NCI-H2196 (cell line): ENCODE results near the gene DGKH.

Source experiments
- DNase-seq: peaks from one replicate; lab custom pipeline; 2025; ENCODE audit not compliant: unreplicated experiment; lab: John Stamatoyannopoulos, UW

Gene DGKH

DNA sequence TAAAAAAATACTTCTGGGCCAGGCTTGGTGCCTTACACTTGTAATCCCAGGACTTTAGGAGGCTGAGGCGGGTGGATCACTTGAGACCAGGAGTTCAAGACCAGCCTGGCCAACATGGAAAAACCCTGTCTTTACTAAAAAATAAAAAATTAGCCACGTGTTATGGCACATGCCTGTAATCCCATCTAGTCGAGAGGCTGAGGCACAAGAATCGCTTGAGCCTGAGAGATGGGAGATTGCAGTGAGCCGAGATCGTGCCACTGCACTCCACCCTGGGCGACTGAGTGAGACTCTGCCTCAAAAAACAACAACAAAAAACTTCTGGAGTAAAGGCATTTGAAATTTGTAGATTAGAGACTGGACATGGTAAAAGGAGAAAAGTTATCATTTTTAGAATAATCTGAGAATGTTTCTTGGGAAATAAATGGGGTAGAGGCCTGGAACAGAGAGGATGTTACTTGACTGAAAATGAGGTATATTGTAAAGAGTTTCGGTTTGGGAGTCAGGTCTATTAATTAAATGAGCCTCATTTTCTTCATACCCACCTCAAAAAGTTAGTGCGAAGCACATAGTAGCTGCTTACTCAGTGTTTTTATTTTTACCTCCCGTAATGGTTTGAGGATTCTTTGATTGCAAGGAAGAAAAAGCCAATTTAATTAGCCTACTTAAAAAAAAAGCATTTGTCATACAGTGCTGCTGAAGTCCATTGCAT lies 226.1 kb downstream of the DGKH start:
- DNase-seq, result no peak

DNA sequence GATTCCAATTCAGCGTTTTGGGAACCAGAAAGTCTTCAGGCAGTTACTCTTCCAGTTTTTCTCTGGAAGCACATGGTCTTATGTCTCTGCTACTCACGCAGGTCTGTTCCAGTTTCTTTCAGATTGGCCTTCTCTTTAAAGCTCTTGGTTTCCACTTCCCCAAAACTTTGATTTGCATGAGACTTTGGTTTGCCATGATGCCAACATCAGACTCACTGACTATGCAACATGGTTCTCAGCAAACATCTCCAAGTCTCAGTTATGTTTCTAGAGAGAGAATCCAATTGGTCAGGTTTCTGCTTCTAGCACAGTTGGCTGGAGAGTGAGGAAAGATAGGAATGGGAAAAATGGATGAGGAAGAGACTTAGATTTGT lies 226.6 kb downstream of the DGKH start:
- DNase-seq, result no peak

DNA sequence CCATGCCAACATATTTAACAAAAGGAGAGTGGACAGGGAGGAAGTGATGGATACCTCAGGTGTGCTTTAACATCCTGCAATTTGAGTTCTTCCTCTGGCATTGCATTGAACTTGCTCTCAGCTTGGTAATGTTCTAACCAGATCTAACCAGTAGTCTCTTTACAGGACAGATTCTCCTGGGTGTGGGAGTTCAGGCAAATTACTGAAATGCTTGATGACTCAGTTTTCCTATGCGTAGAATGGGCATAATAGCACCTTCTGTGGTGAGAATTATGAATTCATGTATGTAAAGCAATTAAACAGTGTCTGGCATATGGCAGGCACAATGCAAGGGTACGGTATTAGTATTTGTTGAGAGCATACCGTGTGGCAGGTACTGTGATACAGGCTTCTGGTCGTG lies 227.1 kb downstream of the DGKH start:
- DNase-seq, result no peak

DNA sequence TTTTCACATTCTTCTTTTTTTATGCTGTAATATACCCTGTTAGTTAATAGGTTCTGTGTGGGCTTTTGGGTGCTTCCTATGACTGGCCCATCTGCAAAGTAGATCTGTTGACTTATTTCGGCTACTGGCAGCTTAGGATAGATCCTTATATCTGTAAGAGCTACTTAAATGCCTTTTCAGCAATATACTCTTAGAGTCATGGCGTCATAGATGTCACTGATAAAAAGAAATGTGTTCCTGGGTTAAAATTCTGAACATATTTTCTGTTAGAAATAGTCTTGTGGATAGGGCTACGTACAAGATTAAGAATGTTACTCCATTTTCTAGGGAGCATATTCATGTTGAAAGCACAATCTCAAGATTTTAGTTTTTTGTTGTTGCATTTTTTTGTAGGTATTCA lies 228.2 kb downstream of the DGKH start:
- no peak for DNase-seq

DNA sequence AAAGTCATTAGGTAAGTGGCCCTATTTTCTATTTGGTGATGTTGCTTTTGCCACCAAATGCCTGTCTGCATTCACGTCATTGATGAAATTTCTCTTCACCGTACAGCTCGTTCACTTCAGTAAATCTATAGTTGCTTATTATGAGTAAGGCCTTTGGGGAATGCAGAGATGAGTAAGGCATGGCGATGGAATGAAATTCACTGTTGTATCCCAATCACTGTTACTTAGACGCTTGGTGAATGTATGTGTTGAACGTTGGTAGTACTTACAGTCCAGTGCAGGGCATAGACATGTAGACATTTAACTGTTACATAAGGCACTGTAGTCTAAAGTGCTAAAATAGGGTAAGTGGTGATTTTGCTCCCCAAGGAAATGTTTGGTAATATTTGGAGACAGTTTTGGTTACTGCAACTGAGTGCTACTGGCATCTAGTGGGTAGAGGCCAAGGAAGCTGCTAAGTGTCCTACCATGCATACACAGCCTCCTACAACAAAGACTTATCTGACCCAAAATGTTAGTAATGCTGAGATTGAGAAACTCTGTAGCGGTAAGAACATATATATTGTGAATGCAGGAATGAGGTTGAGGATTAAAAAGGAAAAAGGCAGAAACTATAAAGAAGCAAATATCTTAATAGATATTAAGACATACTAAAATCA lies 229.3 kb downstream of the DGKH start:
- DNase-seq, result no peak

DNA sequence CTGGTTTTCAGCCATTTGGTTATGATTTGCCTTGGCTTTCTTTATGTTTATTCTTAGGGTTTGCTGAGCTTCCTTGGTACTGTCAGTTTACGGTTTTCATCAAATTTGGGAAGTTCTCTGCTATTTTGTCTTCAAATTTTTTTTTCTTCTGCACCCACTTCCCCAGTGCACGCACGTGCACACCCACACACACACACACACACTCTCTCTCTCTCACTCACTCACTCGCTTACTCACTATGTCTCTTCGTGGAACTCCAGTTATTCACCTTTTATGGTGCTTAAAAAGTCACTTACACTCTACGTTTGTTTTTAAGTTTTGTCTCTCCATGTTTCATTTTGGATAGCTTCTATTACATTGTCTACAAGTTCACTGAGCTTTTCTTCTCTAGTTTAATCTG lies 230.6 kb downstream of the DGKH start:
- DNase-seq, result no peak

DNA sequence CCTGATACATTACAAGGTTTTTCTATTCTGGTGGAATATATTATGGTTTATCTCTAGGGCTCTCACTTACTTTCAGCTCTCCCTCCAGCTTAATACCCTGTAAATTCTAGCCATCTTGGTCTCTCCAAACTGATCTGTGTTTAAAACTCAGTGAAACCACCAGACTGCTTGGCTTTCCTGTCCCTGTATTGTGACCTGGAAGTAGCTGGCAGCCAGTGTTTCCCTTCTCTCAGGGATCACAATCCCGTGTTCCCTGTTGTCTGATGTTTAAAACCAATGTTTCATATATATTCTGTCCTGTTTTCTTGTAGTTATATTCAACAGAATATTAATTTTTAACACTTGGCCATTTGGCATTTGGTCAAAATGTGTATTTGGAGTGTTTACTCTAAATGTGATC lies 231.5 kb downstream of the DGKH start:
- no peak for DNase-seq

DNA sequence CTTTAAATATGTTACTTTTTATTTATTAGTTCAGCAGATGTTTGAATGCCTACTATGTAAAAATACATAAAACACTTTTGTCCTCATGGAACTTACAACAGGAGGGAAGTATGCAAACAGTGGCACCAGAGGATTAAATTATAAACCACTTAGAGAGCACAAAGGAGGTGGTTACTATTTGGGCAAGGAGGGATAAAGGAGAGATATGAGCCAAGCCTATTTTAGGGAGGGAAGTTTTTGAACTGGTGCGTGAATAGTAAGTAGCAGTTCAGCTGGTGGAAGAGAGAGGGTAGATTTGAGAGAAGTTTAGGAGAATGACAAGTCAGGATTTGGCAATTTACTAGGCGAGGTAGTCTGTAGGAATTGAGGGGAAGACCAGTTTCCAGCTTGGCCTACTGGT lies 232.1 kb downstream of the DGKH start:
- DNase-seq, result no peak

DNA sequence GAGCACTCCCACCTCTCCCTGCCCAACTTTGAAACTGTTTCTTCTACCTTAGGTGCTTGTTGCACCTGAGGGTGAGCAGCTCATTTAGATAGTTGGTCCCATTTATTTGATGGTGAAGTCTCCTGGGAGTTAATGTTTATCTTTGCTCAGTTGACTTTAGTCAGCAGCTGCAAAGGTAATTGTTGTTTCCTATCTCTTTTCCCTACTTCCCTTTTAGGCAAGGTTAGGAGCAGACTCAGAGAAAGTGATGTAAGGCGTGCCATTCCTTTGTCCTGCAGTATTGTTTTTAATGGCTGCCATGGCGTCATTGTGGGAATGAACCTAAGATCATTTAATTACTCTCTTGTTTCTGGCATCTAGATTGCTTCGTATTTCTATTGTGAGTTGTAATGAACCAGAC lies 235.1 kb downstream of the DGKH start:
- DNase-seq, result no peak

DNA sequence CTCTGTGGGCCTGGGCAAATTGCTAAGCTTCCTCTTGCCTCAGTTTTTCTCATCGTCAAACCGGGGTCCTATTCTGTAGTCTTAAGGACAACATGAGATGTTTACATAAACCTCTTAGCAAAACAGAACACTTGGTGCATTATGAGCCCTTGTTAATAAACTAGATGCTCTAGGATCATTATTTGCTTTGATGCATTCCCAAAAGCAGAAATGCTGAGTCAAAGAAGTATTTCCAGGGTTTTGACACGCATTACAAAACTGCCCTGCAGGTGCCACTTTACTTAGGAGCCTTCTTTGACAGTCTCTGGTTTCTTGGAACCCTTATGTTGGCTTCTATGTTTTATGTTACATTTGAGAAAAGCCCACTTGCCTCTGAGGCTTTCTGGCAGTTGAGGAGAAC lies 235.6 kb downstream of the DGKH start:
- DNase-seq, result no peak
